Measurements from ENCODE around the gene CDK16.

The CDK16 gene

DNA sequence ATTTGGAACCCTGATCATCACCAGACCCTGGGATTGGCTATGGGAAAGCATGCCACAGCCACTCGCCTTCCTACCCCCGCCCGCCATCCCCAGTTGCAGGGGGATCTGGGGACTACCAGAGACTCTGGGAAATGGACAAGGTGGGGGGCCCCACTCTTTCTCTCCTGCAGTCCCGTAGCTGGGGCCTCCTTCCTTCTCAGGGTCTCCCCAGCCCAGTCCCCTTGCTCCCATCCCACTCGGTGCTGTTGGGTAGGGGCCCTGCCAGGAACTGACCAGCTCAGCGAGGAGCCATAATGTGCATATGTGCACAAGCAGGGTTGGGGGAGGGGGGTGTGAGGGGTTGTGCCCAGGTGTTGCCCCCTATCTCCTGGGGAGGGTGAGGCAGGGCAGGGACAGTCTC lies 10.9 kb downstream of the CDK16 start:
- H3K4me3 ChIP-seq (ENCODE audit: low read depth, low read length) = no peak overlapping the region
- TF ChIP-seq, protein P1, sequence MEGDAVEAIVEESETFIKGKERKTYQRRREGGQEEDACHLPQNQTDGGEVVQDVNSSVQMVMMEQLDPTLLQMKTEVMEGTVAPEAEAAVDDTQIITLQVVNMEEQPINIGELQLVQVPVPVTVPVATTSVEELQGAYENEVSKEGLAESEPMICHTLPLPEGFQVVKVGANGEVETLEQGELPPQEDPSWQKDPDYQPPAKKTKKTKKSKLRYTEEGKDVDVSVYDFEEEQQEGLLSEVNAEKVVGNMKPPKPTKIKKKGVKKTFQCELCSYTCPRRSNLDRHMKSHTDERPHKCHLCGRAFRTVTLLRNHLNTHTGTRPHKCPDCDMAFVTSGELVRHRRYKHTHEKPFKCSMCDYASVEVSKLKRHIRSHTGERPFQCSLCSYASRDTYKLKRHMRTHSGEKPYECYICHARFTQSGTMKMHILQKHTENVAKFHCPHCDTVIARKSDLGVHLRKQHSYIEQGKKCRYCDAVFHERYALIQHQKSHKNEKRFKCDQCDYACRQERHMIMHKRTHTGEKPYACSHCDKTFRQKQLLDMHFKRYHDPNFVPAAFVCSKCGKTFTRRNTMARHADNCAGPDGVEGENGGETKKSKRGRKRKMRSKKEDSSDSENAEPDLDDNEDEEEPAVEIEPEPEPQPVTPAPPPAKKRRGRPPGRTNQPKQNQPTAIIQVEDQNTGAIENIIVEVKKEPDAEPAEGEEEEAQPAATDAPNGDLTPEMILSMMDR (IDR thresholded peaks at IDR 0.05; ENCODE audit: low read depth, low read length, missing control alignments) = no peak
- in situ Hi-C loops (cut with HindIII; ENCODE audit: low sequenced_read_pairs) = no loop called here
- no peak for DNase-seq (ENCODE audit: low read depth)

DNA sequence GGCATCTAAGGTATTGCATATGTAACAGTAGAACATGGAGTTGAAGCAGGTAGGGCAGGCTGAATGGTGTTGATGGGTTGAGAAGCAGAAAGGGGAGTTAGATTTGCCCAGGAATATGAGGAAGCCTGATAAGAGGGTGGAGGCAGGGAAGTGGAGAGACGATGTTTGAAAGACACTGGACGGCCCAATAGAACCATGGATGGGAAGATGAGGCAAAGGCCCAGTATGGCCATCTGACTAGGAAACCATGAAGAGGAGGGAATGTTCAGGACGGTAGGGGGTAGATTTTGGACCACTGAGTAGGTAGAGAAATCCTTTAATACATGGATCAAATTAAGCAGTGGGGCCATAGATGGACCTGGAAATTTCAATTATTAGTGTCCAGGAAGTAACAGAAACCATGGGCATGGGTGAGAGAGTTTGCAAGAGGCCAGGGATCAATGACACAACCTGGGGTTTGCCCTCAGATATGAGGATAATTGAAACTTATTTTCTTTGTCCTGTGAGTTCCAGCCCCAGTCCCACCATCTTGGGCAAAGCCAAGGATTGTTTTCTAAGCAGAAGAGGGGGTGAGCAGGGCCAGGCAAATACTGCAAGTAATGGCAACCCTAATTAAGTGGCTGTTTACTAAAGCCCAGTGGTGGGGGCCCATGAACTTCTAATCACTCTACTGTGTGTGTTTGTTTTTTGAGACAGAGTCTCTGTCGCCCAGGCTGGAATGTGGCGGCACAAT lies 11.8 kb downstream of the CDK16 start:
- TF ChIP-seq, protein P1 (IDR thresholded peaks at IDR 0.05; ENCODE audit: low read depth, low read length, missing control alignments) = no peak
- H3K4me3 ChIP-seq (ENCODE audit: low read depth, low read length) = no peak overlapping the region
- in situ Hi-C loops (cut with HindIII; ENCODE audit: low sequenced_read_pairs) = no loop called here
- no peak for DNase-seq (ENCODE audit: low read depth)

DNA sequence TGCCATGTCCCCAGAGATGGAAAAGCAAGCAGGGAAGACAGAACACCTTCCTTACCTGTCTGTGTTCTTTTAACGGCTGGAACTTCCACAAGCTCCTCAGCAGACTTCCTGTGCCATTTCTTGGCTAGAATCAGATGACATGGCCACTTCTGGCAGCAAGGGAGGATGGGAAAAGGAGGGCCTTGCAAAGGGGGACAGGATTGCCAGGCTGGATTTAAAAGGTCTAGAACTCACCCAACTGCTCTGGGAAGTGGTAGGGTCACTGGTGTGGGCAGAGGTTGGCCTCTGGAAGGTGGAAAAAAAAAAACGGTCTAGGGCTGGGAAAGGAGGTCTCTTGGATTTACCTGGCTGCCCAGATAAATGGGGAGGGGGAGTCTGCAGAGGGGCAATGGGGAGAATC lies 12.7 kb downstream of the CDK16 start:
- no peak for DNase-seq (ENCODE audit: low read depth)
- in situ Hi-C loops (cut with HindIII; ENCODE audit: low sequenced_read_pairs) = no loop called here
- no peak overlapping the region for H3K4me3 ChIP-seq (ENCODE audit: low read depth, low read length)
- TF ChIP-seq, protein P1 (IDR thresholded peaks at IDR 0.05; ENCODE audit: low read depth, low read length, missing control alignments) = no peak

DNA sequence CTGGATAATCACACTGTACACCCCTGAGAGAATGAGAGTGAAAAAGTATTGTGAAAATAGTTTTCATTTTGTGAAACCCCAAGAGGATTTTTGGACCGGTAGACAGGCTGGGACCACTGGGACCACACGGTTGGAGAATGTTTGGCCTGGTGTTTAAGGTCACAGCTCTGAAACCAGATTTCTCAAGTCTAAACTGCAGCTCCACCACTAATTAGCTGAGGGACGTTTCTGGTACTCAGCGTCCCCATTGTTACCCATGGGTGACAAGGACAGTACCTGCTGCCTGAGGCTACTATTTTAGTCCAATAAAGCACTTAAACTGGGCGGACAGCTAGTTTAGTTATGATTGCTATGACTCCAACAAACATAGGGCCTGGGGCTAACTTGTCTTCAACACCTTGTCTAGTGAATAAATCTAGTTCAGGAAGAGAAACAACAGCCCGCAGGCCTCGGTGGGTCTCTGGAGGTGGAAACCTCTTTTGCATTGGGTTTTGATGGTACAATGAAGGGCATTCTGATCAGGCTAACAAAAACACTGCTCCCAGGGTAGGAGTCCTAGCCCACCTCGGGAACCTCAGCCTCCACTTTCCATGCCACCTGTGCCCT lies 13.8 kb downstream of the CDK16 start:
- TF ChIP-seq, protein P1 (IDR thresholded peaks at IDR 0.05; ENCODE audit: low read depth, low read length, missing control alignments) = no peak
- no peak for DNase-seq (ENCODE audit: low read depth)
- H3K4me3 ChIP-seq (ENCODE audit: low read depth, low read length) = peak overlapping the region; percentile 61
- in situ Hi-C loops (cut with HindIII; ENCODE audit: low sequenced_read_pairs) = no loop called here

DNA sequence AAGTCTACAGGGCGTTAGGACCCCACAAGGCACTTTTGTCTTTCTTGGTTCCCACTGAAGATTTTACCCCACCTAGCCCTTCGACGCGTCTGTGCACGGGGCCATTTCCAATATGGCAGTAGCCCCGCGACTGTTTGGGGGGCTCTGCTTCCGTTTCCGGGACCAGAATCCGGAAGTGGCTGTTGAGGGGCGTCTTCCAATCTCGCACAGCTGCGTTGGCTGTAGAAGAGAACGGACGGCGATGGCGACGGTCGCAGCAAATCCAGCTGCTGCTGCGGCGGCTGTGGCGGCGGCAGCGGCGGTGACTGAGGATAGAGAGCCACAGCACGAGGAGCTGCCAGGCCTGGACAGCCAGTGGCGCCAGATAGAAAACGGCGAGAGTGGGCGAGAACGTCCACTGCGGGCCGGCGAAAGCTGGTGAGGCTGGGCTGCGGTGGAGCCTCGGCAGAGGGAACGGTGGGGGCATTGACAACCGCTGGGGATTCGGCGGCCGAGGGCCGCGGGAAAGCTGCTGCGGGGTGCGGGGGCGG lies 14.4 kb downstream of the CDK16 start, which contains the start of gene USP11:
USP11 (plus strand) TSS at position 207 of the 530 bp plus-strand sequence; CDS start at position 242, 35 bp downstream.
- TF ChIP-seq, protein P1 (IDR thresholded peaks at IDR 0.05; ENCODE audit: low read depth, low read length, missing control alignments) = no peak
- DNase-seq (ENCODE audit: low read depth) = peak; percentile 6
- in situ Hi-C loops (cut with HindIII; ENCODE audit: low sequenced_read_pairs) = no loop called here

DNA sequence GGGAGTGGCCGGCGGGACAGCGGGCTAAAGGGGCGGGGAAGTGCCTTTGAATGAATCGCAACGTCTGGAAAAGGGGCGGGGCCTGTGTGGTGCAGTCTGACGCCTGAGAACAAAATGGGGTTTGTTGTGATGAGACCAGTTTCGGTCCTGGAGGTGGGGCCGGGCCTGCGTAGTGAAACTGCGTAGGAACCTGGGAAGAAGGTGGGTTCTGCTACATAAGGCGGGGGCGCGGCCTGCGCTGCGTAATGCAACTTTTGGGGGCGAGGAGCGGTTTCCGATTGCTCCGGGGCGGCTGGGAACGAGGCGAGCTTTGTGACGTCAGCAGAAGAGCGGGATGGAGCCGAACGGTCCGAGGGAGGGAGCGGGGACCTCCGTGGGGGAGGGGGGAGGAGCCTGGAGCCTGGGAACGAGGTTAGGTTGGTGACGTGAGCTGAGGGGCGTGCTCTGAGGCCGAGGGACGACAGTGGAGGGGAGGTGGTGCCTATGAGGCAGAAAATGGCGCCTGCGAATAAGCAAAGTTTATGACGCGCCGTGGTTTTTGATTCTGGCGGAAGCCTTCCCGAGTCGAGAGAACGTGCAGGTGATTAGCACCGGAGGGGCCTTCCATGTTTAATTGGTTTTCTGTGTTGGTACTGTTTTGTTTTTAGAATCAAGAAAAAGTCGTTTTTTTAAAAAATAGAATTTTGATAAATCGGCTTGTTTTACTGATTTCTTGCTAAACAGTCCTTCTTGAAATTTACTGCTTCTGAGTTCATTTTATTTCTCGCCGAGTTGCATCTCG lies 15.0 kb downstream of the CDK16 start:
- H3K4me3 ChIP-seq (ENCODE audit: low read depth, low read length) = peak overlapping the region; percentile 61
- TF ChIP-seq, protein P1 (IDR thresholded peaks at IDR 0.05; ENCODE audit: low read depth, low read length, missing control alignments) = no peak
- peak; percentile 93 for DNase-seq (ENCODE audit: low read depth)
- in situ Hi-C loops (cut with HindIII; ENCODE audit: low sequenced_read_pairs) = no loop called here

More for the DNA sequence above, 14.4 kb downstream of the CDK16 start, which contains the start of gene USP11:
- peak within 1 kb of the TSS; percentile 61 for H3K4me3 ChIP-seq (ENCODE audit: low read depth, low read length)

All from astrocyte of the cerebellum (primary cell).